Measurements from ENCODE around the gene HIVEP2.

The HIVEP2 gene

DNA sequence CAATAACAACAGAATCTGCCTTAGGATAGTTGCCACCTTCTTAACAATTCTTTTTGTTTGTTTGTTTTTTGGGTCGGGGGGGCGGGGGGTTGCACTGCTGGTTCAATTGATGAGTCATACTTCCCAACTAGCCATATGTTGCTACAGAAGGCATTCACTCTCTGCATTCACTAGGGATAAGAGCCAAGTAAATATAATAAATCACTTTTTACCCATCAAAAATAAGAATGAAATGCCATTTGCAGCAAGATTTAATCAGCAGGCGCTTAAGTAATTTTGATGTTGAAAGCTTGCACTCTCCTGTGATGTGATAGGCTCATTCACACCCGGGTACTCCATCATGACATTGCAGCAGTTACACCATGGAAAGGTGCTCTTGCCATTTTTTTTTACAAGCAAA, 209.8 kb downstream of the HIVEP2 start:
- no peak for DNase-seq (ENCODE audit: low spot score)

DNA sequence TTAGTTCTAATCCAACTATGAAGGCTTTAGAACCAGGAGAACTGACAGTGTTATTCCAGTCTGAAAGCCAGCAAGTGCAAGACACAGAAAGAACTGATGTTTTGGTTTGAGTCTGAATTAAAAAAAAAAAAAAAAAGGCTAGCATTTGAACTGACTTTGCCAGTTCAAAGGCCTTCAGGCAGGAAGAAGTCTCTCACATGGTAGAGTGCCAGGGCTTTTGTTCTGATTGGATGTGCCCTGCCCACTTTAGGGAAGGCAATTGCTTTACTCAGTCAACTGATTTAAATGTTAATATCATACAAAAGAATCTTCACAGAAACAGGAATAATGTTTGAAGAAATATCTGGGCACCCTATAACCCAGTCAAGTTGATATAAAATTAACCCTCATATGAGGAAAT, 212.2 kb downstream of the HIVEP2 start:
- no peak for DNase-seq (ENCODE audit: low spot score)

DNA sequence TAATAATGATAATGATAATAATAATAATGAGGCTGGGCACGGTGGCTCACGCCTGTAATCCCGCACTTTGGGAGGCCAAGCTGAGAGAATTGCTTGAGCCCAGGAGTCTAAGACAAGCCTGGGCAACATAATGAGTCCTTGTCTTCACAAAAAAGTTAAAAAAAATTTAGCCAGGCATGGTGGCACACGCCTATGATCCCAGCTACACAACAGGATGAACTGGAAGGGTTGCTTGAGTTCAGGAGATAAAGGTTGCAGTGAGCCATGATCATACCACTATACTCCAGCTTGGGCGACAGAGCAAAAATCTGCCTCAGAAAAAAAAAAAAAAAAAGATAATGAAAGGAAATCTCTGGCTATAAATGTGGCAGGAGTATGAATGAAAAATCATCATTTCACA, 213.4 kb downstream of the HIVEP2 start:
- no peak for DNase-seq (ENCODE audit: low spot score)

DNA sequence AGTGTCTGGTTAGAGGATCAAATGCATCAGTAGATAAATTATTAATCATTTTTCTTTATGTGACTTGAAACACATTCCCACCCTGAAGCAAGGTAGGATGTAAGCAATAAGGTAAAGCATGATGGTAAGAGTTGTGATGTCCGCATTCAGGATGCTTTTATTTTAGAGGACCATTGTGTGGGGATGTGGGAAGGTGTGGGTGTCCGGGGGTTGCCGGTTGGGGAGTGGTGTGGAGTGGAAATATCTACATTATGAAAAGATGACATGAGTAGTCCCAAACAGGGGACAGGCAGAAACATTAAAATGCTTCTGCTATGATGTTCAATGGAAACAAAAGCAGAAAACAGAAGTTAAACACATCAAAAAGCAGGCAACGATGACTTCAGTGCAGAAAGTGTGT, 215.4 kb downstream of the HIVEP2 start:
- no peak for DNase-seq (ENCODE audit: low spot score)

DNA sequence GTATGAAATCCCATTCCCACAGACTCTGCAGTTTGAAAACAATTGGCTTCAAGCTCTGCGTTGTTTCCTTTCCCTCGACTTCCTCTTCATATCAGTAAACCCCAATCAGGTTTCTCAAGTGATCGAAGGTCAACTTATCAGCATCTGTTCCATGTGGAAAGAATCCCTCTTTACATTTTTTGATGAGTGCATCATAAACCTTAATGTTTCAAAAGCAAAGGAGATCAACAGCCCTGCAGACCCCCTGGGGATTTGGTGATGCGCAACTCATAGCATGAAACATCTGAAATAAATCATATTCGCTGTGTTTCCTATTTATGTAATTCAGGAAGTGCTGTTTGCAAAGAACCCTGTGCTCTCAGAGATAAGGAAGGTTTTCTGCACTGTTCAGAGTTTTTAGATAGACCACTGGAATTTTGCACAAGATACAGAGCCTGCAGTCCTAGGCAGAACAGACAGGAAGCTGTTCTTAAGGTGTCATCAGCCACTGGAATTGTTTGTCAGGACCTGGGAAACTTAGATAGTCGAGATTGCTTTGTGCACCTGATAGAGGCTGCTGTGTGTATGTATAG, 216.0 kb downstream of the HIVEP2 start:
- no peak for DNase-seq (ENCODE audit: low spot score)

DNA sequence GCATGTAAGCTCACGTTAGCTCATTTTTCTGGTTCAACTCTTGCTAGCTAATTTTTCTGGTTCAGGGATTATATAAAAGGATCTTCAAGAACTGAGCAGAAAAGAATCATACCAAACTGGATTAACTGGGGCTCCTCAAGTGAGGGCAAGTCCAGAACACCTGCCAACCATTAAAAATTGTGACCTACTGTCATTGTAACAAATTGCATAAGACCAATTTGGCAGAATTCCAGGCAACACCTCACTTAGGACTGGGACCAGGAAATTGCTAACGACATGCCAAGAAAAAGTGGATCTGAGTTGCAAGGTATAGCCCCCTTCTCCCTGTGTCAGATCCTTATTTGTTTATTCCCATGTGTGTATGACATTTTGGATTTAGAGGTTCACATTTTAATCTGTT, 216.6 kb downstream of the HIVEP2 start:
- DNase-seq (ENCODE audit: low spot score), result no peak

DNA sequence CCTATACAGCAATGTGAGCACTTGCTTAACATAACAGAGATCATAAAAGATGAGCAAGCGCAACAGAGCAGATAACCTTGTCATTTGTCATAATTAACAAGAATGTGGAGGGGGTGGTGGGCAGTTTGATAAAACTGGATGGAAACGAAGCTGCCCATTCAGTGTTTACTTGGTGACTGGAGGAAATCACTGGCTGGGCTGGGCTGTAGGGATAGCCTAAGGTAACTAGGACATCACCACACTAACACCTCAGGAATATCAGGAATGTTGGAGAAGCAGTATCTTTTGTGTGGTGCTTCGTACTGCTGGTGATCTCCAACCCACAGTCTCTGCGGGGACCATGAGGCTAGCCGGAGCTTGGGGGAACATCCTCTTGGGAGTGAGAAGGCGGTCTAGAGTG, 218.4 kb downstream of the HIVEP2 start:
- no peak for DNase-seq (ENCODE audit: low spot score)

DNA sequence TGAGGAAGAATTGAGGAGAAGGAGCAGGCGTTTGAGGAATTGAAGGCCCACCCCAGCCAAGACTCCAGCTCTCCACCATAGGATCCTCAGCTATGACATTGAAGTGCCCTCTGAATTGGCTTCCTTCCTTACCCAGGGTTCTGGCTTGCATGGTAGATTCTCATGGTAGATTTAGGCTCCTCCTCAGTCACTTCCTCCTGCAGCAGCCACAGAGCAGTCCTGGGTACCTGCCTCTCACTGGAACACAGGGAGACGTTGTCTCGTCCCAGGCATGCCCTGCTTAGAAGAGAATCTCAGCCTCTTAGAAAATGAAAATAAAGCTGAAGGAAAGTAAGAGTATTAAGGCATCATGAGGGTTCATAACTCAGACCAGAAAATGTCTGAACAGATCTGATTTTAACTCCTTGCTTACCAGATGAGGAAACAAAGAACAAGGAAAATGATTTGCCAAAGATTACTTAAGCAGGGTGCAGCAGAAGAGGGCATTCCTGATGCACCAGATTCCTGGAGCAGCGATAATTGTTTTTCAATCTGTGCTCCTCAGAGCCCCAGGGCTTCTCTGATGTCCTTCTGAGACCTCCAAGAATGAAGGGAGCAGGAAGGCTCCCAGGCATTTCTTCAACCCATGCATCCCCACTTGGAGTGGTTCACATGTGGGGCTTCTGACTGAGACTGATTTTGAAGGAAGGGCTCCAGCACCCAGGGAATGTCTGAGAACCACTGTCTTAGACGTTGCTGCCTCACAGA, 219.8 kb downstream of the HIVEP2 start:
- no peak for DNase-seq (ENCODE audit: low spot score)

DNA sequence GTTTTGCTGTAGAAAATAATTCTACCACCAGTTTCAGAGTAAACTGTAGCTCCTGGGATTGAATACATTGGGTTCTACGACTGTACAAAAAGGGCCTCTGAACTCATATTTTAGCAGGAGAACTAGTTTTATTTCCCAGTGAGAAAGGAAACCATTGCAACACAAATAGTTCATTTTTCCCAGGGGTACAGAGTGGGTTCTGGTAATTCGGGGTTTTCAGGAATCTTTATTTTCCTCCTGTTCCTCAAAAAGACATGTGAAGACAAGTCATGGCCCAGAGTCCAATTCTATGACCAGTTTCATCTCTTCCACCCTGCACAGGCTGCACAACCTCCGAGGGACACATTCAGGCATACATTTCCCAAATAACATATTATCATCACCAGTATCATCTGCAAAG, 222.1 kb downstream of the HIVEP2 start:
- no peak for DNase-seq (ENCODE audit: low spot score)

DNA sequence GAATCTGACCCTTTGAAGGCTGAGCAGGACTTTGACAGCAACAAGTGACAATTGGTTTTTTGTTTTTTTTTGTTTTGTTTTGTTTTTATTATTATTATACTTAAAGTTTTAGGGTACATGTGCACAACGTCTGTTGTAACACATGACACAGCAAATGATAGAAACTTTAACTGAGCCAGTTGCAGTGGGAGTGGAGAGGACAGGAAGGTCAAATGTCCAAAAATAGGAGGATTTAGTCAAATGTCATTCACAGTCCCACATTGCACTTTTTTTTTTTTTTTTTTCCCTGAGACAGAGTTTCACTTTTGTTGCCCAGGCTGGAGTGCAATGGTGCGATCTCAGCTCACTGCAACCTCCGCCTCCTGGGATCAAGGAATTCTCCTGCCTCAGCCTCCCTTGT, 223.0 kb downstream of the HIVEP2 start:
- no peak for DNase-seq (ENCODE audit: low spot score)

DNA sequence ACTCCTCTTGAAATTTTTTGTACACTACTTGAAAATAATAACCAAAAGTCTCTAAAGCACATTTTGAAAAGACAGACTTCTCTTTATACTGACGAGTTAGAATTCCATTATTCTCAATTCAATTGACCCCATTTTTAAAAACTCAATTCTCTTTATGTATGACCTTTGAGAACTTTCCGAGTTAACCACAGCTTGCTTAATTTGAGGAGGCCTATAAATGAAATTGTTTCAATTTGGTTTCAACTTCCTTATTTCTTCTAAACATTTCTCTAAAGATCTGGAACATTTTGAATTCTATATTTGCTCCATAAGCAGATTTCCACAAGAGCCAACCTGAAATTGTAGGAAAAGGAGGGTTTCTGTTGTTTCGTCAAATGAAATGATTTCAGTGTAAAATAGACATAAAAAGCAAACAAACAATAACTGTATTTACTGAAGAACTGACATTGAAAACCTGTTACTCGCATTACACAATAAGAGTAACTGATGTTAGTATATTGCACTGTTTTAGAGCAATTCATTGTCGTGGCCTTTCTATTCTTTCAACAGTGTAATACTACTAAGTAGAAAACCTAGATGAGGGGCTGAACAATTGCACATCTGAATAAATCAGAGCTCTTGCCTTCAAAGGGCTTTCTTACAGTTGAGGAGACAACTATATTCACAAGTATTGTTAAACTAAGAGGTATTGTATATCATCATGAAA, 223.6 kb downstream of the HIVEP2 start:
- no peak for DNase-seq (ENCODE audit: low spot score)

DNA sequence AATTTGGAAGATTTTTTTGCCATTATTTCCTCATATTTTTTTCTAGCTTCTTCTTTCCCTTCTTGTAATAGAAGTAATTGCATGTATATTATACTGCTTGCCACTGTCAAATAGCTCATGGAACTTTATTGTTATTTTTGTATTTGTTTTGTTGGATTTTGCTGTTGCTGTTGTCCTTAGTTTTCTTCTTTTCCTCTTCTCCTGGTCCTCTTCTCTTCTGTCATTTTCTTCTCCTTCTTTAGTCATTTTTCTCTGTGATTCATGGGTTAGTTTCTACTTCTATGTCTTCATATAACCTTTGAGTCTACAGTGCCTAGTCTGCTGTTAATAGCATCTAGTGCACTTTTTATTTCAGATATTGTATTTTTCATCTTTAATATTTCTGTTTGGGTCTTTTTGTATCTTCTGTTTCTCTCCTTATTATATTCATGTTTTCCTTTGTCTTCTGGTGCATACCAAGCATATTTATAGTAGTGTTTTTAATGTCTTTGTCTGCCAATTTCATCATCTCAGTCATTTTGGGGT, 226.2 kb downstream of the HIVEP2 start:
- DNase-seq (ENCODE audit: low spot score), result no peak

DNA sequence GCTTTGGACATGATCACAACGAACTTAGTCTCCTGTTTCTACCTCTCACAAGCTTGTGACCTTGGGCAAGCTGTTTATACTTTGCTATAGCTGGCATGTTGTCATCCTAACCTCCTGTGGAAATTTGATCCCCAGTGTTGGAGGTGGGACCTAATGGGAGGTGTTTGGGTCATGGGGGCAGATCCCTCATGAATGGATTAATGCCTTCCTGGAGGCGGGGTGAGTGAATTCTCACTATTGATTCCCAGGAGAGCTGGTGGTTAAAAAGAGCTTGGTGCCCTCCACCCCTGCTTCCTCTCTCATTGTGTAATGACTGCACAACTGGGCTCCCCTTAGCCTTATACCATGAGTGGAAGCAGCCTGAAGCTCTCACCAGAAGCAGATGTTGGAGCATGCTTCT, 228.9 kb downstream of the HIVEP2 start:
- DNase-seq (ENCODE audit: low spot score), result no peak

DNA sequence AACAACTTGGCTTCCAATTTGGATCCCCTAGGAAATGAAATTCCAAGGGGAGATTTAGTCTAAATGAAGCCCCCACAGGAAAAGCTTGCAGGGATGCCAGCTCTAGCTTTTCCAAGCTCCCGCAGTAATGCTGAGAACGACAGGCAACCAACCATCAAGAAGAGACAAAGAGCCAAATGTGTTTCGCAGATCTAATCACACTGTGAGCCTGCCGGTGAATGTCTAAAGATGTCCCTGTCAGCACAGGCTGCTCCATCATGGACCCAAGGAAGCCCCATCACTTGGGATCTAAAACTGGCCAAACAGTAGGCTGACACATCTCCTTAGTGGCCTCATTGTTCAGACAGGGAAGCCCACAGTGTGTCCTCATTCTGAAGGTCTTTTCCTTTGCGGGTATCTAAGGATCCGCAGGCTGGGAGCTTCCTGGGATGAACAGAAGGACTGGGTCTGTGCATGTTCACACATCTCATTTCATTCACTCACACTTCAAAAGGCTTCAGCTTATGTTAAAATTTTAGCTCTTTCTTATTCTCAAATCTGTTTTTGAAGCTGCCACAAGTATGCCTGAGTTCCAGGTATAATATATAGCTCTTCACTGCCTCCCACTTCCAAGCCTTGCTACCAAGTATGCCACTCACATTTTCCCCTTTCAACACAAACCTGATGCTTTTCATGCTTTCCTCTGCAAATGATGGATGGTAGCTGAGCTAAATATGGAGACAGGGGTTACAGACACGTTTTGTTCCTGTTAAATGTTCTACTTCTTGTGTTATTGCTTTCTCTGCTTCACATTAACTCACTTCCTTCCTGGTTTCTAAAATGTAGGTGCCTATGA, 229.8 kb downstream of the HIVEP2 start:
- peak; percentile 77 for DNase-seq (ENCODE audit: low spot score)

DNA sequence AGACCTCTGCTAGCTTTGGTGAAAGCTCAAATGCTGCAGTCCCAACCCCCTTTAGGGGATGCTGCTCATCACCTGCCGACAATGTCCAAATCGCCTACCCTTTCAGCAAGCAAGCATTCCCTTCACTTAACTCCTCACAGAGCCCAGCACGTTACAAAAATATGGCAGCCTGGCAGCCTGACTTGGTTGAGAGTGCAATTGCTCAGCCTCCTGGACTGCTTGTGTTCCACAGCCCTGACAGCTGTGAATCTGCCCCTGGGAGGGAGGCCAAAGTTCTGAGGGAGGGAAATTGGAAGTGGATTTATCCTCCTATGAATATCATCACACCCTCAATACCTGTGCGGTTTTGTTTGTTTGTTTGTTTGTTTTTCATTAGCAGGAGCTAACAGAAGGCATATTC, 231.0 kb downstream of the HIVEP2 start:
- DNase-seq (ENCODE audit: low spot score), result no peak

DNA sequence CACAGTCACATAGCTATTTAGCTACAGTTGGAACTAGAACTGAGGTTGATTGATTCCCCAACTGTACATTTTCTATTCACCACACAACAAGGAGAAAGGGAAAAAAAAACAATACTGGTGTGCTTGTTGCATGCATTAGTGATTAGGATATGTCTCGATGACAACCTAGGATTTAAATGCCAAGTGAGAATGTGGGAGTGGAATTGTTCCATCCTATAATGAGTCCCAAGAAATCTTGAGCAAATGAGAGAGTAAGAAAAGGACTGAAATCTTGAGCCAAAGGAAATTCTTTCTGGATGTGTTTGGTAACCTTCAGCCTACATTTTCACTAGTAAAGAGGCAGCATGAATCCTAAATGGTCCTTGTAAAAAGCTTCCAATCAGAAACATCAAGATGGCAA, 232.7 kb downstream of the HIVEP2 start:
- no peak for DNase-seq (ENCODE audit: low spot score)

DNA sequence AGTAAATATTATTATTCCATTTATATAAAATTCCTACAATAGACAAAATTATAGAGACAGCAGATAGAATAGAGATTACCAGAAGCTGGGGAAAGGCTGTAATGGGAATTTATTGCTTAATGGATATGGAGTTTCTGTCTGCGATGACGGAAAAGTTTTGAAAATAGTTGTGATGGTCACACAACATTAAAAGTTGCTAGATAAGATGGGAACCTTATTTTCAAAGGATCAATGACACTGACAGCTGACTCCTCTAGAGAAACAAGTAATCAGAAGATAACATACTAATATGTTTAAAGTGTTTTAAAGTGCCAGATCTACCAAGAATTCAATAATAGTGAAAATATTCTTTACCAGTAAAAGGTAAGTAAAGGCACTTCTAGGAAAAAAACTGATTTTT, 236.3 kb downstream of the HIVEP2 start:
- no peak for DNase-seq (ENCODE audit: low spot score)

DNA sequence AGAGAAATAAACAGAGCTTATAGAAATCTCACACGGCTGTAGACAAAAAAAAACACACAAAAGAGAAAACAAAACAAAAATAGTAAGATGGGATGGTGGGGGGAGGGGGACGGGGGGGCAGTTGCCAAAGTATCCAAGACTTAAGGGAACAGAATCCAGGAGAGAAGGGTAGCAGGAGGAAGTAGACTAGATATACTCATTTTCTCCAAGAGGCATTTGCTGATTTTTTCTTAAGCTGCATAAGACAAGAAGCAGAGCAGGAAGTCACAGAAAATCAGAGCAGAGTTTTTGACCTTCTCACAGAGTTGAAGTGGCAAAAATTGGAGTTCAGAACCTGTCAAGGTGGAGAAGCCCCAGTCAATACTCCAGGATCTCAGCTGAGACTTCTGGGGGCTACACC, 237.7 kb downstream of the HIVEP2 start:
- no peak for DNase-seq (ENCODE audit: low spot score)

DNA sequence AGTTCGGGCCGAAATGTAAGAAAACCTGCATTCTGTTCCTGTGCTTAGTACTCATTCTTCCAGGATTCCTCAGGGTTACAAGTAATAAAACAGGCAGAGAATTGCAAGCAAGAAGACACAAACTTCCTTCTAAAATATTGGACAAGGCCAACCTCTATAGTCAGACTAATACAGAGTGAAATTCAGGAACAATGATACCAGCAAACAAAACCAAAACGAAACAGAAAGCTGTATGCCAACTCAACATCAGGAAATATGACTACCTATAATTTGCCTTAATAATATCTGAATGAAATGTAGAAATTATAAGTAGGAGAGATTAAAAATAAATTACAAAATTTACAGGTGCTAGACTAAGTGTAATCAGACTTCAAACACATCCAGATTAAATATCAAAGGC, 238.8 kb downstream of the HIVEP2 start:
- DNase-seq (ENCODE audit: low spot score), result no peak

DNA sequence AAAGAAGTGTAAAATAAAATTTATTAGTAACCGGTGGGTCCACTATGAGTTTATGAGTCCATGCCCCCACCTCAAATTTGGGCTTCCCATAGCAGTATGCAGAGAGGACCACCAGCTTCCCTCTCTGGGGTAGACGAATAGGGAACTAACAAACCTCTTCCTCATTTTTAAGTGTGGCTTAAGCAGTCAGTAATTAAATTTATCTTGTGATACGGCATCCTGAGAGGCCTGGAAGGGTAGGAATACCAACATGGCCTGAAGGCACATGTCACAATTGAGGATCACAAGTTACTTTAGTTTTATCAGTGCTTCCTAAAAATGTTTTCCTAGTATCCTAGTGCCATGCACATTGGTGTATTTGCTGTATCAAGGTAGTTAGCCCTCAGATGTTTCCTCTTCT, 239.9 kb downstream of the HIVEP2 start:
- no peak for DNase-seq (ENCODE audit: low spot score)

DNA sequence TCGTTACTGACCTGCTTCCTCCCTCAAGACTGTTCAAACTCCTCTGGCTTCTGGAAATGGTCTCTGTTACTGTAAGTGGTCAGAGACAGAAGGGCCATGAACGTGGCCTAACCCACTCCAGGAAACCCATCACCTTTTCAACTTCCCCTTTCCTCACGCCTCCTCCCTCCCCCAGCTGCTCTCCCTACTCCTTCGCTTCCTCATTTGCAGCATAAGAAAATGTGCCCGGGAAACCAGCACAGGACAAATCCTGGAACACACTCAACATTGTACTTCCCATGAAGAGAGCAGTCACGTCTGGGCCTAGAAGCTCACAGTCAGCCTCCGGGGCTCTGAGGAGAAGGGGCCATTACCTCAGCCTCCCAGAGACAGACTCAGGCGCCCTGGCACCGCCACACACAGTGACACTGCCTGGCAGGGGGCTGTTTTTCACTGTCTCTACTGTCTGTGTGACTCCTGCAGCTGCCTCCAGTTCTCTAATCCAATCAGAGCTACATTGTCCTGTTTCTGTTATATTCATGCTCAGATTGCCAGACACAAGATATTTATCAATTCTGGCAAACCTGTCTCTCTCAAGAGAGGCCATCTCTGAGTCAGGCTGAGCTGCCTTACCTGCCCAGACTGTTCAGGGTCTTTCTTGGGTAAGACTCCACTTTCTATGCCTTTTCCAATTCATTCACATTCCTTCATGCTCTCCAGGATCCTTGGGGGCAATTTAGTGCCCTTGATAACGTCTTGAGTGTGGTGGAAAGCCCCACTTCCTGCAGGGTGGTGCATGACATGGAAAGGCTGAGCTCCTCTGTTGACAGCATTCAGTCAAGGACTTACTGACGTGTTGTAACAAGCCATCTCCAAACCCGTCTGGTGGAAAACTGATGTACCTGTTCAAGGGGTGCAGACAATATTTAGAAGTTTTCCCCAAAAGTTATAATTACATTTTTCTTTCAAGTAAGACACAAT, 242.2 kb downstream of the HIVEP2 start:
- no peak for DNase-seq (ENCODE audit: low spot score)
